Left ventricle myocardium inferior (tissue), 1 donor: Measurements from ENCODE around the gene MARCHF6. TPM values are rescaled to one million over a fixed set of nuclear protein-coding genes. Genes with fewer than 3 reads are reported as not detected.
"Not testable (repeated sequence)": the region's sequence is repeated elsewhere in the genome, so short reads cannot be mapped to it uniquely, and the experiment has no call there.

Source experiments
- DNase-seq: peaks from one replicate; pipeline ENCODE4 v3.0.0-alpha.2; 2020
- H3K27ac ChIP-seq: fragments of 200-600 bp; replicated peaks from 2 replicates; pipeline ENCODE4 v1.8.0; 2021
- H3K27me3 ChIP-seq: fragments of 200-600 bp; 2 replicates; pipeline ENCODE4 v1.8.0; 2021; ENCODE audit warnings: low read depth
- H3K36me3 ChIP-seq: fragments of 200-600 bp; 2 replicates; pipeline ENCODE4 v1.8.0; 2021
- H3K4me1 ChIP-seq: fragments of 200-600 bp; 2 replicates; pipeline ENCODE4 v1.8.0; 2021
- H3K4me3 ChIP-seq: fragments of 200-600 bp; 2 replicates; pipeline ENCODE4 v1.8.0; 2021; ENCODE audit warnings: mild to moderate bottlenecking, moderate library complexity
- H3K9me3 ChIP-seq: fragments of 200-600 bp; replicated peaks from 2 replicates; pipeline ENCODE4 v1.8.0; 2021
- intact Hi-C: fragments of 100-400 bp; cut with micrococcal nuclease; formaldehyde crosslinking; loops from one replicate; pipeline ENCODE4 v1.11.0; 2022
- total RNA-seq: library from RNA; stranded (reverse); fragmentation: NEBNext Ultra II Directional; extraction: Animal tissue kit (Norgen Biotek cat#: 25700); gene quantifications from one replicate; pipeline ENCODE4 v1.2.1, GENCODE V29; 2021
- TF ChIP-seq, protein P1 (sequence below): fragments of 200-600 bp; IDR thresholded peaks from 2 replicates; pipeline ENCODE4 v1.8.0; 2021; ENCODE audit warnings: antibody characterized with exemption, mild to moderate bottlenecking, borderline replicate concordance
- donor health status: DM: no; HTN: yes; CAD: no; lungs with severe emphysema.

The MARCHF6 gene
- total RNA-seq, 1 donor from 2014 or later, result 162 TPM

- intact Hi-C loops, result no loop called here
- Histone ChIP-seq H3K36me3 (no peaks in the 10 kb centered on the region), H3K4me1 (peaks cover 98% of the 10 kb centered on the region), H3K27me3 (no peaks in the 10 kb centered on the region), H3K9me3 (no peaks in the 10 kb centered on the region), H3K27ac (peak overlapping the region; percentile 51), H3K4me3 (no peak overlapping the region)
- TF ChIP-seq, protein P1, sequence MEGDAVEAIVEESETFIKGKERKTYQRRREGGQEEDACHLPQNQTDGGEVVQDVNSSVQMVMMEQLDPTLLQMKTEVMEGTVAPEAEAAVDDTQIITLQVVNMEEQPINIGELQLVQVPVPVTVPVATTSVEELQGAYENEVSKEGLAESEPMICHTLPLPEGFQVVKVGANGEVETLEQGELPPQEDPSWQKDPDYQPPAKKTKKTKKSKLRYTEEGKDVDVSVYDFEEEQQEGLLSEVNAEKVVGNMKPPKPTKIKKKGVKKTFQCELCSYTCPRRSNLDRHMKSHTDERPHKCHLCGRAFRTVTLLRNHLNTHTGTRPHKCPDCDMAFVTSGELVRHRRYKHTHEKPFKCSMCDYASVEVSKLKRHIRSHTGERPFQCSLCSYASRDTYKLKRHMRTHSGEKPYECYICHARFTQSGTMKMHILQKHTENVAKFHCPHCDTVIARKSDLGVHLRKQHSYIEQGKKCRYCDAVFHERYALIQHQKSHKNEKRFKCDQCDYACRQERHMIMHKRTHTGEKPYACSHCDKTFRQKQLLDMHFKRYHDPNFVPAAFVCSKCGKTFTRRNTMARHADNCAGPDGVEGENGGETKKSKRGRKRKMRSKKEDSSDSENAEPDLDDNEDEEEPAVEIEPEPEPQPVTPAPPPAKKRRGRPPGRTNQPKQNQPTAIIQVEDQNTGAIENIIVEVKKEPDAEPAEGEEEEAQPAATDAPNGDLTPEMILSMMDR, result no peak
- no peak for DNase-seq
These were observed 12.3 kb downstream of the MARCHF6 start for GRCh38 chr5:10365782-10366181.

- H3K4me1 ChIP-seq, result peaks cover 98% of the 10 kb centered on the region
- no peak for DNase-seq
- H3K4me3 ChIP-seq, result peak overlapping the region; percentile 12
- peak overlapping the region; percentile 51 for H3K27ac ChIP-seq
- intact Hi-C loops, result no loop called here
- no peaks in the 10 kb centered on the region for H3K27me3 ChIP-seq
- TF ChIP-seq, protein P1, result no peak
- no peaks in the 10 kb centered on the region for H3K36me3 ChIP-seq
- H3K9me3 ChIP-seq, result no peaks in the 10 kb centered on the region
These were observed 13.1 kb downstream of the MARCHF6 start for GRCh38 chr5:10366310-10367272.

DNA sequence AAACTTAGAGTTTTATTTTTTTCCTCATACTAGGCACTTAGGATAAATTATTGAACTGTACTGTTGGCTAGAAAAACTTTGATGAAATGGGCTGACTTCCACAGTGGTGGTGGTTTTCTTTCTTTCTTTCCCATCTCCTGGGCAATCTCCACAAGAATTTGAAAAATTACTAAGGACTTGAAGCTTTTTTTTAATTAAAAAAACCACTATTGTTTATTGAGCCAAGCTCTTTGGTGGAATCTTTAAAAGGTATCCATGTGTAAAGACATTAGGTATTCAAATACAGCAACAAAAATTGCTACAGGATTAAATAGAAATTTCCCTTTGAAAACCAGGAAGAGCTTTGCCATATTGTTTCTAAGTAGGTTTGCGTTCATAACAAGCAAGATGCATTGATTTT, 14.1 kb downstream of the MARCHF6 start:
- DNase-seq, result no peak
- no peaks in the 10 kb centered on the region for H3K9me3 ChIP-seq
- peaks cover 99% of the 10 kb centered on the region for H3K4me1 ChIP-seq
- H3K27me3 ChIP-seq, result no peaks in the 10 kb centered on the region
- H3K36me3 ChIP-seq, result no peaks in the 10 kb centered on the region
- H3K27ac ChIP-seq, result no peak overlapping the region
- H3K4me3 ChIP-seq, result no peak overlapping the region
- intact Hi-C loops, result no loop called here
- TF ChIP-seq, protein P1, result no peak

DNA sequence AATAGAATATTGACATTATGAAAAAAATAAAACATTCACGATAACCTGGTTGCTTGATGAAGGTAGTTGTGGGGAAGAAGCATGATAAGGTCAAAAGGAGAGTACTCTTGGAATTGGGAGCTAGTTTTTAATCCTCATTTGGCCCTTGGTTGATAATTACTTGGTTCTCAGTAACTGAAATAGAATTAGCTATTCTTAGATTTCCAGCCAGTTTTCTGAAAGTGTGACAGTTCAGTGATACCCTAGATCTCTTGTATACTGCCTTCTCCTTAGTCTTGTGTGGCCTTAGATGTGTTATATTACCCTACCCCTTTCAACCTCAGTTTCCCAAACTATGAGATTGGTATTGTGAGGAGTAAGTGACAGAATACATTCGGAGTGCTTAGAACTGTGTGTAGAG, 17.4 kb downstream of the MARCHF6 start:
- intact Hi-C loops, result no loop called here
- no peaks in the 10 kb centered on the region for H3K36me3 ChIP-seq
- peaks cover 99% of the 10 kb centered on the region for H3K4me1 ChIP-seq

DNA sequence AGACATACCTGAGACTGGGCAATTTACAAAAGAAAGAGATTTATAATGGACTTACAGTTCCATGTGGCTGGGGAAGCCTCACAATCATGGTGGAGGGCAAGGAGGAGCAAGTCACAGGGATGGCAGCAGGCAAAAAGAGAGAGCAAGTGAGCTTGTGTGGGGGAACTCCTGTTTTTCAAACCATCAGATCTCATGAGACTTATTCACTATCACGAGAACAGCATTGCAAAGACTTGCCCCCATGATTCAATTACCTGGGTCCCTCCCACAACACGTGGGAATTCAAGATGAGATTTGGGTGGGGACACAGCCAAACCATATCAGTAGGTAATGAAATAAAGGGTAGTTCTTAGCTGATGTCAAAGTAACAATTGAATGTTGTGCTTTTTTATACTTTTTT, 17.9 kb downstream of the MARCHF6 start:
- H3K36me3 ChIP-seq, H3K9me3 ChIP-seq, DNase-seq, H3K27me3 ChIP-seq, H3K27ac ChIP-seq, H3K4me3 ChIP-seq, intact Hi-C loops: not testable (repeated sequence)
- H3K4me1 ChIP-seq, result peaks cover 99% of the 10 kb centered on the region

More for the DNA sequence above, 17.4 kb downstream of the MARCHF6 start:
- Histone ChIP-seq H3K27ac (no peak overlapping the region), H3K9me3 (no peaks in the 10 kb centered on the region), H3K4me3 (no peak overlapping the region), H3K27me3 (no peaks in the 10 kb centered on the region)
- DNase-seq, result no peak
- TF ChIP-seq, protein P1, result no peak
